Ramos (cell line): ENCODE results near the gene PTRH1.

Experiments
- in situ Hi-C: fragments of 300-500 bp; cut with MboI; formaldehyde crosslinking; loops from one replicate; pipeline ENCODE4 v1.14.3; 2022; ENCODE audit warnings: low sequenced_read_pairs; ENCODE audit not compliant: unreplicated experiment

The PTRH1 gene

GRCh38 chr9:127742435-127743088, 27.1 kb upstream of the PTRH1 start:
- in situ Hi-C loops, result no loop called here

GRCh38 chr9:127741831-127742434, 26.5 kb upstream of the PTRH1 start:
- in situ Hi-C loops, result no loop called here

- in situ Hi-C loops, result loop anchor here (10.0 kb wide), 1 partner anchor 125 kb away; no protein-coding TSS in a partner anchor
Measured at GRCh38 chr9:127739614-127740330, 24.3 kb upstream of the PTRH1 start.

- in situ Hi-C loops, result loop anchor here (10.0 kb wide), 1 partner anchor 126 kb away; no protein-coding TSS in a partner anchor
Measured at GRCh38 chr9:127738666-127739065, 23.2 kb upstream of the PTRH1 start.

- in situ Hi-C loops, result loop anchor here (10.0 kb wide), 1 partner anchor 129 kb away; no protein-coding TSS in a partner anchor
Measured at GRCh38 chr9:127735530-127736185, 20.2 kb upstream of the PTRH1 start.

GRCh38 chr9:127734747-127735529, 19.5 kb upstream of the PTRH1 start, which contains the start of gene TOR2A:
TOR2A (minus strand) TSS chr9:127735294; CDS start chr9:127735270, 24 bp downstream.
- in situ Hi-C loops, result loop anchor here (5.0 to 10.0 kb wide), 2 partner anchors 130 to 233 kb away; no protein-coding TSS in a partner anchor

GRCh38 chr9:127734247-127734746, 18.8 kb upstream of the PTRH1 start:
- in situ Hi-C loops, result loop anchor here (5.0 to 10.0 kb wide), 2 partner anchors 131 to 232 kb away; no protein-coding TSS in a partner anchor

- in situ Hi-C loops, result loop anchor here (5.0 to 10.0 kb wide), 2 partner anchors 131 to 231 kb away; no protein-coding TSS in a partner anchor
Measured at GRCh38 chr9:127733614-127734013, 18.2 kb upstream of the PTRH1 start.

GRCh38 chr9:127732444-127732843, 17.0 kb upstream of the PTRH1 start:
- in situ Hi-C loops, result loop anchor here (5.0 to 10.0 kb wide), 2 partner anchors 132 to 230 kb away; no protein-coding TSS in a partner anchor

- in situ Hi-C loops, result loop anchor here (5.0 to 10.0 kb wide), 2 partner anchors 133 to 230 kb away; no protein-coding TSS in a partner anchor
Measured at GRCh38 chr9:127731938-127732337, 16.5 kb upstream of the PTRH1 start.

GRCh38 chr9:127730799-127731410, 15.4 kb upstream of the PTRH1 start:
- in situ Hi-C loops, result loop anchor here (5.0 to 10.0 kb wide), 2 partner anchors 134 to 229 kb away; no protein-coding TSS in a partner anchor

GRCh38 chr9:127730262-127730661, 14.8 kb upstream of the PTRH1 start:
- in situ Hi-C loops, result loop anchor here (5.0 to 10.0 kb wide), 2 partner anchors 135 to 228 kb away; no protein-coding TSS in a partner anchor

- in situ Hi-C loops, result loop anchor here (5.0 to 10.0 kb wide), 2 partner anchors 135 to 227 kb away; no protein-coding TSS in a partner anchor
Measured at GRCh38 chr9:127729522-127730256, 14.2 kb upstream of the PTRH1 start.

GRCh38 chr9:127728808-127729207, 13.3 kb upstream of the PTRH1 start:
- in situ Hi-C loops, result no loop called here

- in situ Hi-C loops, result no loop called here
Measured at GRCh38 chr9:127726871-127727270, 11.4 kb upstream of the PTRH1 start.

GRCh38 chr9:127724012-127724411, 8.5 kb upstream of the PTRH1 start:
- in situ Hi-C loops, result no loop called here

- in situ Hi-C loops, result no loop called here
Measured at GRCh38 chr9:127723444-127723843, 8.0 kb upstream of the PTRH1 start.

- in situ Hi-C loops, result no loop called here
Measured at GRCh38 chr9:127723013-127723412, 7.5 kb upstream of the PTRH1 start.
